Gastroesophageal sphincter (tissue), 3 donors: Measurements from ENCODE around the gene PPFIA3.

Experiments used
- CTCF ChIP-seq, 4 experiments: fragments of 200-600 bp in 2 of 4; fragments of 450-650 bp in 2 of 4; sonication (generic) in 1 of 4; IDR thresholded peaks; one replicate each; pipeline ENCODE4 v1.5.1; 2017 to 2019; ENCODE audit warnings: antibody characterized with exemption in 4 of 4, mild to moderate bottlenecking in 2 of 4, moderate library complexity in 2 of 4
- EP300 ChIP-seq: sonication (generic); formaldehyde crosslinking; IDR thresholded peaks from one replicate; pipeline ENCODE4 v1.6.1; 2017; ENCODE audit warnings: antibody characterized with exemption, mild to moderate bottlenecking

GRCh38 chr19:49150106-49150943, 31.0 kb downstream of the PPFIA3 start:
- no peak for TF ChIP-seq CTCF (IDR thresholded peaks at IDR 0.05)
- no peak for TF ChIP-seq EP300
